Sciatic nerve (tissue), 2 donors: ENCODE measurements around the gene SOD1. TPM values are rescaled to one million over a fixed set of nuclear protein-coding genes. Genes with fewer than 3 reads are reported as not detected.

Experiments used
- ATAC-seq: fragments of 200-7000 bp; cut with Tn5 transposase; one replicate; pipeline ENCODE4 v1.9.1; 2020; ENCODE audit warnings: mild to moderate bottlenecking, moderate library complexity
- DNase-seq: peaks from one replicate; pipeline ENCODE4 v3.0.0-alpha.2; 2020; ENCODE audit warnings: low spot score
- intact Hi-C: fragments of 100-400 bp; cut with DNase I; formaldehyde crosslinking; loops from one replicate; pipeline ENCODE4 v1.14.2; 2022
- total RNA-seq: library from RNA; stranded (reverse); fragmentation: NEBNext Ultra II Directional; extraction: Animal tissue kit (Norgen Biotek cat#: 25700); gene quantifications from one replicate; pipeline ENCODE4 v1.2.1, GENCODE V29; 2021
- donor health status: DM: no; HTN: no; CAD: no.
- donor health status: DM: no; HTN: no; CAD: no.

The SOD1 gene
- total RNA-seq, 1 donor from 2014 or later: 209 TPM

DNA sequence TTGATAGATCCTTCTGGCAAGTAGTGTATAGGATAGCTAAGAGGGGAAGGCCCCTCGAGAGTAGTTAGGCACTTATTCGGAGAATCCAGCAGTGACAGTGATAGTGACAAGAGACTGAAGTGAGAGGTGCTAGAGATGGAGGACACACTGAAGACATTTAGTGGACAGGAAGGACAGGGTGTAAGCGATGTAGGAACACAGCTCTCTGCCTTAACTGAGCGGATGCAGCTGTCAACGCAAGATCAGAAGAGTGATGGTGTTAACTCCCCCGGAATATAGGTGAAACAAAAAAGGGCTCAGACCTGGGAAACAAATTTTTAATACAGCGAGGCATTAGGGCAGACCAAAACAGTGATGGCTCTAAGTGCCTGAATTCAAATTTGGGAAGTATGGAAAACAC, 15.8 kb downstream of the SOD1 start:
- no peak for DNase-seq
- no peak for ATAC-seq
- intact Hi-C loops: no loop called here

DNA sequence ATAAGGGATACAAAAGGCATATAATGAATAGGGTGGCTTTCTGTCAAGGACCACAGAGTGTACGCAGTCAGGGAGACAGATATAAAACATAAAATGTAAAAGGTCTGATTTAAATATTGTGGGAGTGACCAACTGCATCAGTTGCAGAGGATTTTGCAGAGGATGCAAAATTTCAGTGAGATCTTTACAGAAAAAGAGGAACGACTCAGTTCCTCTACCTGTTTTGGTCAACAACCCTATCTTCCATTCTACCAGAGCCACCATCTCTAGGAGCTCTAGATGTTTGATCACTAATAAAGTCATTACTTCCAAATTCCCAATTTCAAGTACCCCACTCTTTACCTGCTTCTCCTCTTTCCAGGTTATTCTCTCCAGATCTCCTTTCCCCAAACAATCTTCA, 16.5 kb downstream of the SOD1 start:
- intact Hi-C loops: no loop called here
- ATAC-seq (no peak), DNase-seq (no peak)

DNA sequence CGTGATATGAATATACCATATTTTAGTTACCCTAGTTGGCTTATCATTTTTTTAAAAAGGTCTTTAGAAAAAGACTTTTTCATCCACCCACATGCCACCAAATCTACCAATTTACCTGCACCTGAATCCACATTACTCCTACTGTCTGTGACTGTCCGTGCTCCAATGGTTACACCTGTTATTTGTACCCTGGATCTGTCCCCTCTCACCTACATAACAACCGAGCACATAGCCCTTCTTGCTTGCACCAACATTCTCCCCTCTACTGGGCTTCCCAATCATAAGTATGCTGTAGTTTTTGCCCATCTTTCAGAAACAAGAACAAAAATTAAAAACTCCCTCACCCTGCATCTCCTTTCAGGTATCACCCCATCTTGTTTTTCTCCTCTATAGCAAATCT, 17.6 kb downstream of the SOD1 start:
- intact Hi-C loops: no loop called here
- DNase-seq (no peak), ATAC-seq (no peak)

DNA sequence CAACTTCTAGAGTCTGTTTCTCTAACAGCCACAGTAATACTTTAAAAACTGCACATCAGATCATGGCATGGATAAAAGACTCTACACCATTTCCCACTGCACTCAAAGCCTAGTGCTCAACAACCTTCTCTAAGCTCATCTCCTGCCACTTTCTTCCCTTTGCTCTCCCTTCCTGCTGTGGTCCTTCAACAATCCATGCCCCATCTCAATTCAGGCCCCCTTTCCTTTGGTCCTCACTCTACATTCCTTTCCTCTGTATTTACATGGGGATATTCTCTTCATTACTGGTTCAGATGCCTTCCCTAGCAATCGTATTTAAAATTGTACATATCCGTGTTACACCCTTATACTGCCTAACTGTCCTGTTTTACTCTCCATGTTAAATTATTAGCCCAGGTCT, 19.0 kb downstream of the SOD1 start:
- DNase-seq (no peak), ATAC-seq (no peak)
- intact Hi-C loops: no loop called here

DNA sequence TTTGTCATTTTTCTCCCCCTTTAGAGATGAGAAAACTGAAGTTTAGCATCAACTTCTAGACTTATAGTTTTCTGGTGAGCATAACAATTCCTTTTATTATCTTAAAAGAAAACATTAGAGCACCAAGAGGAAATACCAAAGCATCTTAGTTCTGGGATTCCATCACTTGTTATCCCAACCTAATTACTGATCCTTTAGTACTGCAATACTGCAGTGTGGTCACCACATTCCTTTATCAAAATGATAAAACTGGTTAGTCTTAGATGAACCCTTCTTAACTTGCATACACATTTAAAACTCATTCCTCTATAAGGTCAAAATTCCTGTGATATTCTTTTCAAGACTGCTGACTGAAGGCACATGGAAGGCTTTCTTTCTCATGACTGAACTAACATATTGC, 23.1 kb downstream of the SOD1 start:
- intact Hi-C loops: no loop called here
- DNase-seq (no peak), ATAC-seq (no peak)

DNA sequence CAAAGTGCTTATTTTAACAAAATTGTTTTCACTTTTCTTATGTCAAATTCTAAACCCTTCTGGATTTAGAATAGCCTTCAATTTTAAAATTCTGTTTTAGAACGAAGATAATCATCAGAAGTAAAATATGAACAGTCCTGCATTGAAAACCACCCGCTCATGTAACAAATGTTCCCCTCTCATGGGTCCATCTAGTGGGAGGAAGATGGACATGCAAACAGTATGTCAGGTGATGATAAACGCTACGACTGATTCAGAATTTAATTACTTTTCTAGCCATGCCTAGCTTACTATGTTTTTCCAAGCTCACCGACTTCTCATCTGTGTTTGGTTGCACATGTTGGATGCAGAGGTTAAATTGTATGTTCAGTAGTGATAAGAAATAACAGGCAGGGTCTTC, 23.5 kb downstream of the SOD1 start:
- ATAC-seq (no peak), DNase-seq (no peak)
- intact Hi-C loops: no loop called here

DNA sequence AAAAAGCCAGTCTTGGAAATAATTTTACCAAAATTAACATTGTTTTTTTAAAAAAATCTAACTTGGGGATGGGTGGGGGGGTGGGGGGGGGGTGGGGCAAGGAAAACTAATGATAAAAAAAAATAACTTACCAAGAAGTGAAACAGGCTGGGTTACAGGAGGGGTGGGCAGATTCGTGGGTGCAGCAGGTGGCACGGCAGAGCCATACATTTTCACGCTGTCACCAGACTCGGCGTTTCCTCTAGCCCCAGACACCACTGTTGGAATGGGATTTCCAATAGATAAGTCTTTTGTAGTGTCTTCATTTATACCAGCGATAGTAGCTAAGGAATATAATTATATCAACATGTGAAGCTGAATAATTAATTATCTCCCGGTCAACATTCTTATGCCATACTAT, 25.4 kb downstream of the SOD1 start:
- DNase-seq (no peak), ATAC-seq (no peak)
- intact Hi-C loops: no loop called here

DNA sequence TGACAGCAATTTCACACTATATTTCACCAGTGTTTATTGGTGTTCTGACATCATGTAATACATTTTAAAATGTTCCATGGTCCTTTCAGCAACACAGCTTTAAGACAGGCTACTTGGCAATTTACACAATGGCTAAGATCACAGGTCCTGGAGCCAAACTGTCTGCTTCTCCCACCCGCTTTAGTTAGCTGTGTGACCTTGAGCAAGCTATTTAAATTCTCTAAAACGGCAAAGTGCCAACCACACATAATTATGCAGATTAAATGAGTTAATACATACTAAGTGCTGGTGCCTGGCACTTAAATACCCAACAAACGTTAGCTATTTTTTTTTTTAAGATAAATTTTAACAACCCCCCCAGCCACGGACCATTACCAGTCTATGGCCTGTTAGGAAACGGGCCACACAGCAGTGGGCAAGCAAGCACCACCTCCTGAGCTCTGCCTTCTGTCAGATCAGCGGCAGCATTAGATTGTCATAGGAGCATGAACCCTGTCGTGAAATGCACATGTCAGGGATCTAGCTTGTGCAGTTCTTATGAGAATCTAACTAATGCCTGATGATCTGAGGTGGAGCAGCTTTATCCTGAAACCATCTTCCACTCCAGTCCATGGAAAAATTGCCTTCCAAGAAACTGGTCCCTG, 26.9 kb downstream of the SOD1 start:
- no peak for ATAC-seq
- intact Hi-C loops: no loop called here
- DNase-seq: no peak

DNA sequence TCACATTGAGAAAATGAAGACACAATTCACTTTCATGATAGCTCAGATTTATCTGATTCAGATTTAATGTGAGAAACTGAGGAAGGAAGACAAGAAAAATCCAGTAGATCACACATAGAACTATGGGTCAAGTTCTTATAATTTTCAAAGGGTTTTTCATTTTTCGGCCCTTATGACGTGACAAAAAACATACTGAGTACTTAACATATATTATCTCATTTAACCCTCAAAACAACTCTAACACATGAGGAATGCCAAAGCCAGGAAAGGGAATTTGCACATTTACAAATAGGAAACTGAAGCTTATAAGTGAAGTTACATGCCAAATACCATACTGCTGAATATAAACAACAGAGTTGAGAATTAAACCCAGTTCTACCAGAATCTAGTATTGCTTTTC, 27.6 kb downstream of the SOD1 start:
- intact Hi-C loops: no loop called here
- DNase-seq (no peak), ATAC-seq (no peak)

DNA sequence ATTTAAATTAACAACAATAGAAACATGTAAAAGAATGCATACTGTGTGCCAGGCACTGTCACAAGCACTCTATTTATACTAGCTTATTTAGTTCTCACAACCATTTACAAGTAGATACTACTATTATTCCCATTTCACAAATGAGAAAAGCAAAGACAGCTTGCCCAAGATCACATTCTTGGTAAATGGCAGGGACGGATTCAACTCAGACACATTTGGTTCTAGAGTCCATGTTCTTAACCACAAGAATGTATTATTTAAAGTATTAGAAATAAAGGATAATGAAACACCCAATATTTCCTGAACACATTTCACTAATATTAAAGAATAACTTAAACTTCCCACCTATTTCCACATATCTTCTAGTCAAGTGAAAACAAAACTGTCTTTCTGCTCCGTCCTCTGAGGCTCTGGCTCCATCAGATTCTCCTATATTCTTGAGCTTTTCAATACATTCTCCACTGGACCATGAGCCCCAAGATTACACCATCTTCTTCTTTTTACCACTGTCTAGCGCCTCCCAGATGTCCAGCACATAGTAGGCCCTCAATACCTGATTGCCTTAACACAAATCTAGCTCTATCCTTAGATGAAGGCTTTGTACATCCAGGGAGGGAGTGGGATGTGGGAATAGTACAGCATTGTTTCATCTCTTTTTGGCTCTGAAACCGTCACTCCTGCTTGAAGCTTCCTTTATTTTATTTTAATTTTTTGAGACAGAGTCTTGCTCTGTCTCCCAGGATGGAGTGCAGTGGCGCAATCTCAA, 29.3 kb downstream of the SOD1 start:
- ATAC-seq: no peak
- no peak for DNase-seq
- intact Hi-C loops: no loop called here

DNA sequence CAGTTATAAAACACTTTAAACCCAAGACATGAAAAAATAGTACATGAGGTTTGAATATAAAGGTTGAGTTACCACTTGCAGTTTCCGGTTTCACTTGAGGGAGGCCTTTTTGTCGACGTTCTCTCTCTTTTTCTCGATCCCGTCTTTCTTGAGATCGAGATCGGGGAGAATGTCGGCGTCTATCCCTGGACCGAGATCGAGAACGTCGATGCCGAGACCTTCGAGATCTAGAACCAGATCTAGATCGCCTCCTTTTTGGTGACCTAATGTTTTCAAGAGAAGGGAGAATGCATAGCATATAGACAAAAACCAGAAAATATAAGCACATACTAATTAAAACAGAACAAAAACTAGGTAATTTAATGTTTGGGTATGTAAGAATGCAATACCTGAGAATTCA, 33.7 kb downstream of the SOD1 start:
- intact Hi-C loops: no loop called here
- ATAC-seq (no peak), DNase-seq (no peak)

DNA sequence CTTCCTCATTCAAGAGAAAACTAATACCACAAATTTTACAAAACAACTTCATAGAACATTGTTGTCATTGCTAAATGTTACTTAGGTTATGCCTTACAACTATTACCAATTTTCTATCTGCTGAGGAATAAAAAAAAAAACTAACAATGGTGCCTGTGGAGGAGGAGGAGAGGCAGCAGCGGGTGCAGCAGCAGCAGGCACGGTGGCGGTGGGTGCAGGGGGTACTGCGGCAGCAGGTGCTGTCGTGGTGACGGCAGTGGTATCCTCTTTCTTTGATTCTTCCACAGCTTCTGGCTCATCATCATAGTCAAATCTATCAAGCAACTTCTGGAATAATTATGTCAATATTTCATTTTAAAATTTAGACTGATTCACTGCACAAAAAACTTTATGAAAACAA, 36.9 kb downstream of the SOD1 start:
- intact Hi-C loops: no loop called here

DNA sequence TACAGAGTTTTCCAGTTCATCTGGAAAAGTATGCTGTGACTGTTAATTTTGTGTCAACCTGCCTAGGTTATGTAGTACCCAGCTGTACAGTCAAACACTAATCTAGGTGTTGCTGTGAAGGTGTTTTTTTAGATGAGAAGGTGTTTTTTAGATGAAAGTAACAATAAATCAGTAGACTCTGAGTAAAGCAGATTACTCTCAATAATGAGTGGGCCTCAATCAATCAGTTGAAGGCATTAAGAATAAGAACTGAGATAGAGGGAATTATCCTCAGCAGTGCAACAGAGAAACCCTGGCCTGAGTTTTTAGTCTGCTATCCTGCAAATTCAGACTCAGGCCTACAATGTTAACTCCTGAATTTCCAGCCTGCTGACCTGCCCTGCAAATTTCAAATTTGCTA, 39.0 kb downstream of the SOD1 start:
- ATAC-seq: no peak
- intact Hi-C loops: no loop called here
- no peak for DNase-seq

More for the DNA sequence above, 36.9 kb downstream of the SOD1 start:
- ATAC-seq: no peak
- DNase-seq: no peak

DNA sequence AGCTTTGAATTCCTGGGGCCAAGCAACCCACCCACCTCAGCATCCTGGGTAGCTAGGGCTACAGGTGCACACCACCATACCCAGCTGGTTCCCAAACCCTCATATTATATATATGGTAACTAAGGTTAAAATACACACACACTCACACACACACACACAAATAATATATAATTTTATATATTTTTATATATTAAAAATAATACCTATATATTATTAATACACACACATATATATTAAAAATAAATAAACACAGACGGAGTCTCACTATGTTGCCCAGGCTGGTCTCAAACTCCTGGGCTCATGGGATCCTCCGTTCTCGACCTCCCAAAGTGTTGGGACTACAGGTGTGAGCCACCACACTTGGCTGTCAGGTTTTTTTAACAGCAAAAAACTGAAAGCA, 40.5 kb downstream of the SOD1 start:
- DNase-seq: no peak
- intact Hi-C loops: no loop called here
- ATAC-seq: no peak

DNA sequence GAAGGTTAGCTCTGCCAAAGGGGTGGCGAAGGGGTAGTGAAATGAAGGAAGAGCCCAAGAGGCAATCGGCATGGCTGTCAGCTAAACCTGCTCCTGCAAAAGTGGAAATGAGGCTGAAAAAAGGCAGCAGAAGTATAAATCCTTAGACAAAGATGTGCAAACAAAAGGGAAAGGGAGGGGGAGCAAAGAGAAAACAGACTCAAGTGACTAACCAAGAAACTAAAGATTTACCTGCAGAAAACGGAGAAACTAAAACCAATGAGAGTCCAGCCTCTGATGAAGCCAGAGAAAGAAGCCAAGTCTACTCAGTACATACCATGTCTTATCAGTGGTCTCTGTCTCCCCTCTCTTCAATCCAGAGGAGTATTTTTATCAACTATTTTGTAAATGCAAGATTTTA, 47.1 kb downstream of the SOD1 start:
- ATAC-seq: no peak
- intact Hi-C loops: no loop called here
- DNase-seq: no peak

DNA sequence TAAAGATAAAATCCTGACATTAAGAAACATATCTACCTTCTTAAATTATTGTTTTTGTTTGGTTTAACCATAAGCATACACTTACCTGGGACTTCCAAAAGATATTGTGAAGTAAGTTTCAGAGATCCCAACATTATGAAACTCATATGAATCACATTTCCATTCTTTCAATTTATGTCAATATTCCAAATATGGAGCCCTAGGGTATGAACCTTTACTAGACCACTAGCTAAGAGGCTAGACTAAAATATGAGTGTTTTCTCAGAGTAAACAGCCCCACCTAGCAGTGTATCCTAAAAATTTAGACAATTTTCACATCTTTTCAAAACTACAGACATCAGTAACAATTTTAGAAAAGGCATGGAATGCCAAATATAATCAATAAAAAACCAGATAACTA, 48.0 kb downstream of the SOD1 start:
- DNase-seq: no peak
- intact Hi-C loops: no loop called here
- ATAC-seq: no peak

DNA sequence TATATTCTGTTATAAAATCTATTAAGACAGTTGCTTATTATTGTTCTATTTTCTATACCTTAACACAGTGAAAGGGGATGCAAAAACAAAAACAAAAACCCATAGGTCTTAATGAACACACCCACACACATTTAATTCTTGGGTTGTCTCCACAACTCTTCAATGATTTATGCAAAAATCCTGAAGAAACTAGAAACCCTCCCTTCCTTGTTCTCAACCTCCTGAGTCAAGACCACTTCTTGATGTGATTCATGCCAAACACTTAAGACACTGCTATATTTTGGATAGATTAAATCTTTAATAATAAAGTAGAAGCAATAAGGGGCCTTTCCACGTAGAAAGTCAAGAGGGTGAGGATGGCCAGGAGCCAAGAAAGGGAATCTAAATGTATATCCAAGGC, 49.0 kb downstream of the SOD1 start:
- intact Hi-C loops: no loop called here
- ATAC-seq (no peak), DNase-seq (no peak)

DNA sequence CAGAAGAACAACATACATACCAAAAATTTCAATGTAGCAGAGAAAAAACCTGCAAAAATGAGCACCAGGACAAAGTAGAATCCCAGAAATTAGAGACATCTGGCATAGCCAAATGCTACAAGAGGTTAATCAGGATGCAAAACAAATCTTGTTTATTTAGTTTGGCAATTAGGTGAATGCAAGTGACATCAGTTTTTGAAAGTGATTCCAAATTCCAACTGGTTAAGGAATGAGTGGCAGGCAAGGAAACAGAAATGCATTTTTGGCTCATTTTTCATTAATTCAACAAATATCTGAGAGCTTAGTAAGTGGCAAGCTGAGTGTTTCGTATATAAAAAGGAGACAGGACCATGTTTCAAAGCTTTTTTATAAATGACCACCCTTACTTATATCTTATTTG, 51.1 kb downstream of the SOD1 start:
- intact Hi-C loops: no loop called here
- ATAC-seq (no peak), DNase-seq (no peak)

DNA sequence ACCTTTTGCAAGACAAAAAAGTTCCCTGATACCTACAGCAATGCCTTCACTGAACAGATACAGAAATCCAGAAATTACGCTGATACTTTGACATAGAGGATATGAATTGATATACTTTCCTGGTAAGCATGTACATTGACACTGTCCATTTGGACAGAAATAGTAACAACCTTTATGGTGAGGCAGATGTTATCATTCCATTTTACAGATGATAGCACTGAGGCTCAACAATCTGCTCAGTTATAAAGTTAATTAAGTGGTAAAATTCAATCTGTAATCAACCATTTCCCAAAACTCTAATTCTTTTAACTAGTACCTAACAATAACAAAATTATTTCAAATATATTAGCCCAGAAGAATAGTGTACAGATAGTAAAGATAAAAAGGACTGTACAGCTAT, 51.8 kb downstream of the SOD1 start:
- ATAC-seq (no peak), DNase-seq (no peak)
- intact Hi-C loops: no loop called here

DNA sequence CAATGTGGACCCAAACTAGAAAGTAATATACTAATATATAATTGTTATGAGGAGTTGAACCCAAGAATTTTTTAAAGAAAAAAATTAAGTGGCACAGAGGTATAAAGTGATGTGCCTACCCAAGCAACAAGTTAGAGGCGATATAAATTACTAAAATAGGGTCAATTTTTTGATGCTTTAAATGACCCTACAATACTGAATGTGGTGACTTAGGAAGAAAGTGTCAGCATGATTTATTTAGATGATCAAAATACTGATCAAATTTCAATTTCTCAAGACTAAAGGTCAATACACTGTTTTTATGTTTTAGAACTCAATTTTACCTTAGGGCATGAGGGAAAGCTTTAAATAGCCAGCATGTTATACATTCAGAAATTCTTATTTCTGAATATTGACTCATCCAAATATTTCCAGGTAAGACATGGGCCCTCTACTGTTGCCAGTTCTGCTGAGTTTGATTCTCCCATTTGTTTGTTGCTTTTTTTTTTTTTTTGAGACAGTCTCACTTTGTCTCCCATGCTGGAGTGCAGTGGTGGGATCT, 52.3 kb downstream of the SOD1 start:
- ATAC-seq (no peak), DNase-seq (no peak)
- intact Hi-C loops: no loop called here

DNA sequence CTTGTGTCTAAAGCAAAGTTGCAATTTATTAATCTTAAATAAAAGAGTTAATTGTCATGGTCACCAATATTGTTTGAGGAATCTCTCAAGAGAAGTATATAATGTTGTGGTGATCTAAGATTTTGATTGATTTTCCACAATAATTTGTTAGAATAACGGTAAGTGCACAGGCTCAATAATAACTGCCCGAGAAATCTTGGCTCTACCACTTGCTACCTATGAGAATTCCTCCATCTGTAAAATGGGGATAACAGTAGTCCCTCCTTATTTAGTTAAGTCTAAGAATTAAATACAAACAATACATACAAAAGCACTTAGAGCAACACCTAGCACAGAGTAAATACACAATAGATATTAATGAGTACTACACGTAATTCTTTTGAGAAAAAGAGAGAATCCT, 53.6 kb downstream of the SOD1 start:
- DNase-seq (no peak), ATAC-seq (no peak)
- intact Hi-C loops: no loop called here
